ENCODE results near the gene EFS. TPM values are rescaled to one million over a fixed set of nuclear protein-coding genes. Genes with fewer than 3 reads are reported as not detected.

The EFS gene
- total and polyA plus RNA-seq, 8 donors = 3.1 to 20.6 (median 6.2) TPM

DNA sequence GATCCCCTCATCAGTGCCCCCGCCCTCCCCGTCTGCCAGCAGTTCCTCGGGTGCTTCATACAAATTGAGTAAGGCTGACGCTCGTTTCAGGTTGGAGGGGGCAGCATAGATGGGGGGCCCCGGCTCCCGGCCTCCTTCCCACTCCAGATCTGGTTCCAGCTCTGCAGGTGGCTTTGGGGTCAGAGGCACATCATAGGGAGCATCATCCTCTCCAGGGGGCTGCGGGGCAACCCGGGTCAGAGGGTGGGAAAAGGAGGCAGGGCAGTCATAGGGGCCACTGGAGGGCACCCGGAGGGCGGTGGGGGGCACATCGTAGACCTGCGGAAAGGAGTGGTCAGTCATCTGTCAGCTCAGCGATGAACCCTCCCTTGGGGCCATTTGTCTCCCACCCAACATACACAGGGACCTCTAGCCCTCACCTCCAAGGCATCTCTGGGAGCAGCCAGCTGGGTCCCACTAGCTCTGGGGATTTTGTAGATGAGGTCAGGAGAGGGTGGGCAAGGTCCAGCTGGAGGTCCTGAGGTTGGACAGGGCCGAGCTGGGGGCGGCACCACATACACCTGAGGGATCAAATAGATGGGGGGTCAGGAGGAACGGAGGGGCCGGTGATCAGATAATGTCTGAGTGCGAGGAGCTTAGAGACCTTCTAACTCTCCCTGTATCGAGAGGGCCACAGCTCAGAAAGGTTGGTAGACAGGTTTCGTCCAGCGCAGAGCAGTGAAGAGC lies 5.1 kb downstream of the EFS start:
- no peak for DNase-seq
- Histone ChIP-seq H3K27me3 (peaks cover 0 to 13% (median 11%) of the 10 kb centered on the region in 3 donors), H3K4me3 (no peak overlapping the region), H3K36me3 (peaks cover 0 to 40% (median 14%) of the 10 kb centered on the region in 4 donors), H3K4me1 (peaks cover under 1 to 55% (median 22%) of the 10 kb centered on the region in 4 donors), H3K9me3 (no peaks in the 10 kb centered on the region), H3K27ac (peak overlapping the region in 3 of 5 donors; percentile 16 to 67 (median 52))
- TF ChIP-seq, protein P1, sequence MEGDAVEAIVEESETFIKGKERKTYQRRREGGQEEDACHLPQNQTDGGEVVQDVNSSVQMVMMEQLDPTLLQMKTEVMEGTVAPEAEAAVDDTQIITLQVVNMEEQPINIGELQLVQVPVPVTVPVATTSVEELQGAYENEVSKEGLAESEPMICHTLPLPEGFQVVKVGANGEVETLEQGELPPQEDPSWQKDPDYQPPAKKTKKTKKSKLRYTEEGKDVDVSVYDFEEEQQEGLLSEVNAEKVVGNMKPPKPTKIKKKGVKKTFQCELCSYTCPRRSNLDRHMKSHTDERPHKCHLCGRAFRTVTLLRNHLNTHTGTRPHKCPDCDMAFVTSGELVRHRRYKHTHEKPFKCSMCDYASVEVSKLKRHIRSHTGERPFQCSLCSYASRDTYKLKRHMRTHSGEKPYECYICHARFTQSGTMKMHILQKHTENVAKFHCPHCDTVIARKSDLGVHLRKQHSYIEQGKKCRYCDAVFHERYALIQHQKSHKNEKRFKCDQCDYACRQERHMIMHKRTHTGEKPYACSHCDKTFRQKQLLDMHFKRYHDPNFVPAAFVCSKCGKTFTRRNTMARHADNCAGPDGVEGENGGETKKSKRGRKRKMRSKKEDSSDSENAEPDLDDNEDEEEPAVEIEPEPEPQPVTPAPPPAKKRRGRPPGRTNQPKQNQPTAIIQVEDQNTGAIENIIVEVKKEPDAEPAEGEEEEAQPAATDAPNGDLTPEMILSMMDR (IDR thresholded peaks at IDR 0.05) = no peak
- TF ChIP-seq POLR2AphosphoS5 (IDR thresholded peaks at IDR 0.05) (no peak), POLR2A (IDR thresholded peaks at IDR 0.05) (no peak), EP300 (IDR thresholded peaks at IDR 0.05) (no peak)
- intact Hi-C loops (cut with DNase I; ENCODE audit: low total_unique reads) = no loop called here
- WGBS, 5 donors = 90 to 92% (median 90%) methylated on average over 14 to 22 of the region's 22 CpGs

DNA sequence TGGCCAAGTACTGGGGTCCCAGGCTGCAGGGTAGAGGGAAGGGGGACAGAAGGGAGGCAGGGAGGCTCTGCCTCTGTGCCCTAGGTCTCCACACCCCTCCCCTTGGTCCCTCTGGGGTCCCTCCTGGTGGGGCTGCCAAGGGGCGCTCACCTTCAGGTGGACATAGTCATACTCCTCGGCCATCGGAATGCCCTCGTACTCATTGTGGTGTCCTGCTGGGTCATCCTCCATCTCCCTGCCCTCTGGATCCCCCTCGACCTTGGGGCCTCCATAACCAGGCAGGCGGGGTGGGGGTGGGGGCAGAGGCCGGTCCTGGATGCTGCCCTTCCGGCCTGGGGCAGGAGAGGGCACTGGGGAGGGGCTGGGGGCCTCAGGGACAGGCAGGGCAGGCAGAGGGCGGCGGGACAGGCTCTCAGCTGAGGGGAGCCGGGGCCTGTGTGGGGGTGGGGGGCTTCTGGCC lies 5.8 kb downstream of the EFS start:
- H3K9me3 ChIP-seq = no peaks in the 10 kb centered on the region
- TF ChIP-seq POLR2AphosphoS5 (IDR thresholded peaks at IDR 0.05) (no peak), POLR2A (IDR thresholded peaks at IDR 0.05) (no peak), EP300 (IDR thresholded peaks at IDR 0.05) (no peak)
- TF ChIP-seq, protein P1 (IDR thresholded peaks at IDR 0.05) = no peak
- intact Hi-C loops (cut with DNase I; ENCODE audit: low total_unique reads) = no loop called here
- no peak for DNase-seq
- no peak overlapping the region for H3K4me3 ChIP-seq
- WGBS, 5 donors = 75 to 89% (median 83%) methylated on average over 2 to 11 of the region's 11 CpGs
- H3K4me1 ChIP-seq = peaks cover 0 to 48% (median 17%) of the 10 kb centered on the region in 4 donors
- peak overlapping the region in 1 of 5 donors; percentile 34 for H3K27ac ChIP-seq
- peaks cover 0 to 8% (median 7%) of the 10 kb centered on the region in 3 donors for H3K27me3 ChIP-seq
- H3K36me3 ChIP-seq = peaks cover 0 to 40% (median 14%) of the 10 kb centered on the region in 4 donors

DNA sequence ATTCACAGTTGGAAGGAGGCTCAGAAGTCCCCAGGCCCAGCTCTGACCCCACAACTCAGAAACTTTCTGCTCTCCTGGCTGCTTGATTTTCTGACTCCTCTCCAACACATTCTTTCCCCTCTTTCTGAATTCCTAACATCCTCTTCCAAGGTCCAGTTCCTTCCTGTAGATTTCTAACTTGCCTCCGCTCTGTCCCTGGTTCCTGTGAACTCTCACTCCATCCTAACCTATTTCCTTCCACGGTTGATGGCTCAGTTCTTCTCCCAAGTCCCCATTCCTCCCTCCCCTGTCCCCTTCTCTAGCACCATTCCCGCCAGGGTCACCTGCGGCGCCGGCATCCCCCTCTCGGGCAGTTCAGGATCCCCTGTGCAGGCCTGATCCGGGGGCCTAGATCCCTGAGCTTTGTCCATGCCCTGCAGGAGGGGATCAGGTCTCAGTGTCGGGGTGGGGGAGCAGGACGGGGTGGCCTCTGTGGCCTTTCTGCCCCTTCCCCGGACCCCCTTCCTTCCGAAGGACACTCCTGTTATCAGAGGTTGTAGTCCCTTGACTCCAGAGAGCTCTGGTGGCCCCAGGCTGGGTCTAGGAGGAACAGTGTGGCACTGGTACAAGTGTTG lies 6.3 kb downstream of the EFS start:
- Histone ChIP-seq H3K36me3 (peaks cover 0 to 40% (median 14%) of the 10 kb centered on the region in 4 donors), H3K27me3 (peaks cover 0 to 7% (median 4%) of the 10 kb centered on the region in 3 donors), H3K4me3 (no peak overlapping the region), H3K9me3 (no peaks in the 10 kb centered on the region), H3K27ac (peak overlapping the region in 2 of 5 donors; percentile 6 to 34), H3K4me1 (peaks cover 0 to 43% (median 15%) of the 10 kb centered on the region in 4 donors)
- intact Hi-C loops (cut with DNase I; ENCODE audit: low total_unique reads) = no loop called here
- no peak for DNase-seq
- 86 to 92% (median 87%) methylated on average over 12 of the region's 12 CpGs for WGBS, 5 donors
- TF ChIP-seq, protein P1 (IDR thresholded peaks at IDR 0.05) = no peak
- TF ChIP-seq EP300 (IDR thresholded peaks at IDR 0.05) = no peak
- TF ChIP-seq POLR2A (IDR thresholded peaks at IDR 0.05) = no peak
- no peak for TF ChIP-seq POLR2AphosphoS5 (IDR thresholded peaks at IDR 0.05)

DNA sequence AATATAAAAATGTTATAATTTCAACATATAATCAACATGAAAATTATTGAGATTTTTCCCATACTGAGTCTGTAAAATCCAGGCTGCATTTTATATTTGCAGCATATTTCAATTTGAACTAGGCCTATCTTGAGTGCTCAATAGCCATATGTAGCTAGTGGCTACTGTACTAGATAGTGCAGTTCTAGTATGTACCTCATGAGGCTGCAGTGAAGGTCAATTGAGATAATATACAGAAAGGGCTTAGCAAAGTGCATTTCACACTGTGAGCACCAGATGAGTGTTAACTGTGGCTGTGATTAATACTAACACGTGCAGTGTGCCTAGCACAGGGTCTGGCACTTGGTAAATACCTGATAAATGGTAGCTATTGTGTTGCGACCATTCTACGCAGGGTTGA lies 6.9 kb downstream of the EFS start:
- peaks cover 0 to 13% (median 5%) of the 10 kb centered on the region in 3 donors for H3K27me3 ChIP-seq
- no peak for TF ChIP-seq POLR2A (IDR thresholded peaks at IDR 0.05)
- no peak for TF ChIP-seq POLR2AphosphoS5 (IDR thresholded peaks at IDR 0.05)
- no peak for TF ChIP-seq EP300 (IDR thresholded peaks at IDR 0.05)
- TF ChIP-seq, protein P1 (IDR thresholded peaks at IDR 0.05) = no peak
- H3K4me1 ChIP-seq = peaks cover 0 to 41% (median 14%) of the 10 kb centered on the region in 4 donors
- H3K36me3 ChIP-seq = peaks cover 0 to 40% (median 14%) of the 10 kb centered on the region in 4 donors
- no peak for DNase-seq
- peak overlapping the region in 1 of 5 donors; percentile 34 for H3K27ac ChIP-seq
- WGBS, 5 donors = 63 to 85% (median 73%) methylated on average over 3 of the region's 3 CpGs
- intact Hi-C loops (cut with DNase I; ENCODE audit: low total_unique reads) = no loop called here
- no peak overlapping the region for H3K4me3 ChIP-seq
- no peaks in the 10 kb centered on the region for H3K9me3 ChIP-seq
